ENCODE results near the gene HIPK1. TPM values are rescaled to one million over a fixed set of nuclear protein-coding genes. Genes with fewer than 3 reads are reported as not detected.
A peak's percentile ranks its signal among the peaks of the same experiment; 100 is the strongest.

HIPK1 gene
- total and polyA plus RNA-seq, 10 of the 15 experiments (the other 5 are each of a cell fraction or from before 2014, with no cell fraction given): 4.2 to 33.9 (median 11.4) TPM

DNA sequence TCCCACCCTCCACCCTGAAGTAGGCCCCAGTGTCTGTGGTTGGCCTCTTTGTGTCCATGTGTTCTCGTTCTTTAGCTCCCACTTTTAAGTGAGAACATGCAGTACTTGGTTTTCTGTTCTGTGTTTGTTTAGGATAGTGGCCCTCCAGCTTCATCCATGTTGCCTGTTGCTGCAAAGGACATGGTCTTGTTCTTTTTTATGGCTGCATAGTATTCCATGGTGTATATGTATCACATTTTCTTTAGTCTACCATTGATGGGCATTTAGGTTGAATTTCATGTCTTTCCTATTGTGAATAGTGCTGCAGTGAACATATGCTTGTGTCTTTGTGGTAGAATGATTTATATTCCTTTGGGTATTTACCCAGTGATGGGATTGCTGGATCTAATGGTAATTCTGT lies 6.1 kb downstream of the HIPK1 start:
- Histone ChIP-seq H3K79me2 (ENCODE audit: control insufficient read depth, insufficient read depth, low read length) (peaks cover 91% of the 10 kb centered on the region), H3K27me3 (replicated peaks in 1 of 2; ENCODE audit: control insufficient read depth in 2 of 2, insufficient read depth in 2 of 2, low read length in 1 of 2) (no peaks in the 10 kb centered on the region), H4K20me1 (ENCODE audit: control insufficient read depth, insufficient read depth) (no peaks in the 10 kb centered on the region), H3K9ac (ENCODE audit: control insufficient read depth, insufficient read depth, low read length) (no peak overlapping the region), H3K4me3 (no peak overlapping the region; the same call in 1 of the 2 replicates), H3K9me3 (replicated peaks; ENCODE audit: control insufficient read depth, insufficient read depth, low read length) (no peaks in the 10 kb centered on the region; the same call in 2 of the 3 replicates), H3K4me1 (ENCODE audit: control insufficient read depth, insufficient read depth, low read length) (peaks cover 6% of the 10 kb centered on the region; the same call in 1 of the 2 replicates), H3K36me3 (ENCODE audit: control insufficient read depth in 2 of 2, insufficient read depth in 2 of 2, low read length in 1 of 2) (no peaks in the 10 kb centered on the region; a peak in 1 of 4 replicates), H3K27ac (ENCODE audit: control insufficient read depth, insufficient read depth) (no peak overlapping the region), H3K4me2 (ENCODE audit: control insufficient read depth, insufficient read depth) (no peak overlapping the region), H2AFZ (ENCODE audit: control insufficient read depth, low read depth, low read length) (no peak overlapping the region)
- 100% methylated on average over 1 of the region's 1 CpG for WGBS (ENCODE audit: insufficient coverage, insufficient replicate concordance, low lambda C conversion rate, missing lambda C conversion rate)
- ChIA-PET RAD21 (ENCODE audit: unreplicated experiment) (interaction anchor here (0.7 to 3.0 kb wide), 3 partner anchors 59 to 124 kb away, joined by 3 to 13 read pairs (median 4); no protein-coding TSS in a partner anchor), SMC1A (ENCODE audit: uncharacterized antibody, unreplicated experiment) (interaction anchor here (1.0 to 11.9 kb wide), 9 partner anchors 12 to 194 kb away, joined by 3 to 99 read pairs (median 3); partner anchors contain the start of gene AP4B1), POLR2A (interaction anchor here (0.6 to 2.4 kb wide), 5 partner anchors 8 to 60 kb away, joined by 3 to 12 read pairs (median 3); no protein-coding TSS in a partner anchor), CTCF (interaction anchor here (0.6 to 1.5 kb wide), 3 partner anchors 11 to 100 kb away, joined by 3 to 4 read pairs (median 3); no protein-coding TSS in a partner anchor)
- TF ChIP-seq KAT2A (conservative IDR thresholded peaks at IDR 0.05; ENCODE audit: control insufficient read depth, low read depth, low read length): no peak
- TF ChIP-seq NFXL1 (IDR thresholded peaks at IDR 0.05; ENCODE audit: borderline replicate concordance): peak; percentile 39; the same call in 1 of the 2 replicates
- no peak for TF ChIP-seq WRNIP1 (IDR thresholded peaks at IDR 0.05; ENCODE audit: borderline replicate concordance, low read depth, low read length)
- TF ChIP-seq STAT1 (conservative IDR thresholded peaks at IDR 0.05): no peak
- TF ChIP-seq ZNF217 (IDR thresholded peaks at IDR 0.05): 0 out of 2 replicates have a peak, but pooled peaks have one; percentile 44
- TF ChIP-seq CREB1 (IDR thresholded peaks at IDR 0.05; ENCODE audit: low read depth): no peak
- no peak for TF ChIP-seq SUPT20H (IDR thresholded peaks at IDR 0.05; ENCODE audit: borderline replicate concordance, control insufficient read depth, low read depth, low read length)
- in situ Hi-C loops (cut with MboI) (no loop called here), intact Hi-C loops (cut with micrococcal nuclease; ENCODE audit: unreplicated experiment) (no loop called here)
- FAIRE-seq (no peak), DNase-seq (ENCODE audit: low read depth, low spot score) (no peak), ATAC-seq (no peak)
- BruUV-seq (replicated peaks): no TSS peak

All from GM12878 (cell line).